Keratinocyte (primary cell): Measurements from ENCODE around the gene ADAMTS15. TPM values are rescaled to one million over a fixed set of nuclear protein-coding genes. Genes with fewer than 3 reads are reported as not detected.
A peak's percentile ranks its signal among the peaks of the same experiment; 100 is the strongest.

Source experiments
- DNase-seq: peaks from one replicate; pipeline ENCODE4 v3.0.0-alpha.2; 2011; ENCODE audit warnings: low read depth, missing footprints, low spot score
- FAIRE-seq: peaks from 2 replicates; lab custom pipeline; 2011; peaks lifted over from hg19 to GRCh38; lab: Jason Lieb, UNC
- H2AFZ ChIP-seq: 2 replicates; pipeline ENCODE4 v1.6.0; 2012; ENCODE audit warnings: low read length, control low read depth, inconsistent platforms; ENCODE audit not compliant: control insufficient read depth
- H3K27ac ChIP-seq: 2 replicates; pipeline ENCODE4 v1.5.1; 2011; ENCODE audit warnings: low read length; ENCODE audit not compliant: control insufficient read depth, insufficient read depth
- H3K27me3 ChIP-seq: 3 replicates; pipeline ENCODE4 v1.6.0; 2011; ENCODE audit warnings: low read length; ENCODE audit not compliant: control insufficient read depth, insufficient read depth; ENCODE audit errors: extremely low read depth
- H3K36me3 ChIP-seq, 2 experiments: 2 replicates in 1 of 2; 3 replicates in 1 of 2; pipeline ENCODE4 v1.5.1; 2011; ENCODE audit warnings: low read length in 2 of 2, mild to moderate bottlenecking in 1 of 2; ENCODE audit not compliant: control insufficient read depth in 2 of 2, insufficient read depth in 2 of 2; ENCODE audit errors: extremely low read depth in 1 of 2
- H3K4me1 ChIP-seq: 3 replicates; pipeline ENCODE4 v1.5.1; 2011; ENCODE audit warnings: low read length; ENCODE audit not compliant: control insufficient read depth, insufficient read depth; ENCODE audit errors: extremely low read depth
- H3K4me2 ChIP-seq: 3 replicates; pipeline ENCODE4 v1.6.0; 2011; ENCODE audit warnings: low read depth, low read length; ENCODE audit not compliant: control insufficient read depth, insufficient read depth; ENCODE audit errors: extremely low read depth
- H3K4me3 ChIP-seq, 3 experiments: fragments of 200-600 bp in 1 of 3; sonication (generic) in 1 of 3; 2 replicates in 2 of 3; 3 replicates in 1 of 3; pipeline ENCODE4 v1.5.1; 2011 to 2016; ENCODE audit warnings: low read length in 3 of 3, mild to moderate bottlenecking in 3 of 3, control low read depth in 2 of 3, inconsistent platforms in 1 of 3, low read depth in 1 of 3, mixed read lengths in 1 of 3, mixed run types in 1 of 3, moderate library complexity in 1 of 3; ENCODE audit not compliant: control insufficient read depth in 2 of 3, insufficient read depth in 2 of 3; ENCODE audit errors: extremely low read depth in 1 of 3
- H3K79me2 ChIP-seq: 2 replicates; pipeline ENCODE4 v1.6.0; 2012; ENCODE audit warnings: low read length; ENCODE audit not compliant: control insufficient read depth, insufficient read depth
- H3K9ac ChIP-seq: 3 replicates; pipeline ENCODE4 v1.6.0; 2011; ENCODE audit warnings: low read length; ENCODE audit not compliant: control insufficient read depth, insufficient read depth; ENCODE audit errors: extremely low read depth
- H3K9me1 ChIP-seq: 3 replicates; pipeline ENCODE4 v1.6.0; 2011; ENCODE audit warnings: low read length; ENCODE audit not compliant: control insufficient read depth, insufficient read depth; ENCODE audit errors: extremely low read depth
- H3K9me3 ChIP-seq: 2 replicates; pipeline ENCODE4 v1.5.1; 2012; ENCODE audit warnings: low read depth, low read length; ENCODE audit not compliant: control insufficient read depth
- H4K20me1 ChIP-seq: 3 replicates; pipeline ENCODE4 v1.6.0; 2011; ENCODE audit warnings: low read length; ENCODE audit not compliant: control insufficient read depth, insufficient read depth; ENCODE audit errors: extremely low read depth
- CTCF ChIP-seq, 3 experiments: IDR thresholded peaks in 1 of 3; conservative IDR thresholded peaks in 1 of 3; optimal IDR thresholded peaks in 1 of 3; 2 replicates in 2 of 3; 3 replicates in 1 of 3; pipeline versions ENCODE3 to v1.5.1; 2011; ENCODE audit warnings: low read length in 3 of 3, mild to moderate bottlenecking in 3 of 3, moderate library complexity in 2 of 3, control low read depth in 1 of 3, inconsistent platforms in 1 of 3; ENCODE audit not compliant: insufficient read depth in 2 of 3; ENCODE audit errors: extremely low read depth in 1 of 3
- EZH2 ChIP-seq: IDR thresholded peaks from one replicate; pipeline ENCODE4 v1.6.1; 2012; ENCODE audit warnings: inconsistent platforms, mild to moderate bottlenecking, low read length, moderate library complexity
- dilution Hi-C: fragments of 300-500 bp; cut with MboI; formaldehyde crosslinking; loops from one replicate; pipeline ENCODE4 v1.7.0; 2020; ENCODE audit warnings: low sequenced_read_pairs; ENCODE audit not compliant: extremely low pct_ligation_motif_present
- polyA plus RNA-seq, 5 experiments: library from polyadenylated mRNA; depleted of rRNA in 3 of 5; stranded (reverse) in 3 of 5; stranded (forward) in 1 of 5; unstranded in 1 of 5; fragments of >200 nt; gene quantifications; 1 replicate in 1 of 5; 2 replicates in 3 of 5; 3 replicates in 1 of 5; pipeline versions ENCODE4 v1.2.1 to v1.2.3, GENCODE V29; 2011 to 2012; ENCODE audit warnings: missing spikeins in 2 of 5, low read depth in 1 of 5, low replicate concordance in 1 of 5

The ADAMTS15 gene
- polyA plus RNA-seq, 1 donor (not counting 4 experiments of a cell fraction or from before 2014, with no cell fraction given) = 0.30 TPM

- dilution Hi-C loops = no loop called here
- Histone ChIP-seq H2AFZ (no peak overlapping the region), H3K27me3 (peaks cover 56% of the 10 kb centered on the region), H3K4me1 (peaks cover 3% of the 10 kb centered on the region), H3K9me3 (no peaks in the 10 kb centered on the region), H3K79me2 (no peaks in the 10 kb centered on the region), H4K20me1 (no peaks in the 10 kb centered on the region), H3K4me3 (no peak overlapping the region), H3K27ac (no peak overlapping the region), H3K36me3 (no peaks in the 10 kb centered on the region), H3K4me2 (no peak overlapping the region), H3K9me1 (no peaks in the 10 kb centered on the region), H3K9ac (no peak overlapping the region)
- no peak for FAIRE-seq
- TF ChIP-seq EZH2 (no peak), CTCF (optimal IDR thresholded peaks at IDR 0.05 in 1 of 3, IDR thresholded peaks at IDR 0.05 in 1 of 3, conservative IDR thresholded peaks at IDR 0.05 in 1 of 3; ENCODE audit: extremely low read depth in 1 of 3, insufficient read depth in 2 of 3, low read length in 3 of 3) (no peak)
- no peak for DNase-seq
These were observed 18.5 kb upstream of the ADAMTS15 start for GRCh38 chr11:130429983-130430382.

- H3K9me3 ChIP-seq = no peaks in the 10 kb centered on the region
- DNase-seq (no peak), FAIRE-seq (peak; percentile 73)
- TF ChIP-seq CTCF (optimal IDR thresholded peaks at IDR 0.05 in 1 of 3, IDR thresholded peaks at IDR 0.05 in 1 of 3, conservative IDR thresholded peaks at IDR 0.05 in 1 of 3; ENCODE audit: extremely low read depth in 1 of 3, insufficient read depth in 2 of 3, low read length in 3 of 3) = peak; percentile 71 to 84 (median 75)
- no peak for TF ChIP-seq EZH2
- H2AFZ ChIP-seq = no peak overlapping the region
- H3K9ac ChIP-seq = no peak overlapping the region
- H4K20me1 ChIP-seq = no peaks in the 10 kb centered on the region
- dilution Hi-C loops = no loop called here
- no peaks in the 10 kb centered on the region for H3K36me3 ChIP-seq
- no peaks in the 10 kb centered on the region for H3K79me2 ChIP-seq
- no peaks in the 10 kb centered on the region for H3K9me1 ChIP-seq
- H3K4me1 ChIP-seq = peaks cover 17% of the 10 kb centered on the region
- H3K27ac ChIP-seq = no peak overlapping the region
- no peak overlapping the region for H3K4me2 ChIP-seq
- no peak overlapping the region for H3K4me3 ChIP-seq
- H3K27me3 ChIP-seq = peaks cover 44% of the 10 kb centered on the region
These were observed 17.1 kb upstream of the ADAMTS15 start for GRCh38 chr11:130431331-130431773.
